NOMO-1 treated with DMSO at 0.1 percent for 48 hours (cell line): ENCODE results near the gene AKR1C8.
"Not testable (repeated sequence)": the region's sequence is repeated elsewhere in the genome, so short reads cannot be mapped to it uniquely, and the experiment has no call there.

Experiments
- DNase-seq: peaks from one replicate; lab custom pipeline; 2025; ENCODE audit not compliant: unreplicated experiment; lab: John Stamatoyannopoulos, UW

Gene AKR1C8

DNA sequence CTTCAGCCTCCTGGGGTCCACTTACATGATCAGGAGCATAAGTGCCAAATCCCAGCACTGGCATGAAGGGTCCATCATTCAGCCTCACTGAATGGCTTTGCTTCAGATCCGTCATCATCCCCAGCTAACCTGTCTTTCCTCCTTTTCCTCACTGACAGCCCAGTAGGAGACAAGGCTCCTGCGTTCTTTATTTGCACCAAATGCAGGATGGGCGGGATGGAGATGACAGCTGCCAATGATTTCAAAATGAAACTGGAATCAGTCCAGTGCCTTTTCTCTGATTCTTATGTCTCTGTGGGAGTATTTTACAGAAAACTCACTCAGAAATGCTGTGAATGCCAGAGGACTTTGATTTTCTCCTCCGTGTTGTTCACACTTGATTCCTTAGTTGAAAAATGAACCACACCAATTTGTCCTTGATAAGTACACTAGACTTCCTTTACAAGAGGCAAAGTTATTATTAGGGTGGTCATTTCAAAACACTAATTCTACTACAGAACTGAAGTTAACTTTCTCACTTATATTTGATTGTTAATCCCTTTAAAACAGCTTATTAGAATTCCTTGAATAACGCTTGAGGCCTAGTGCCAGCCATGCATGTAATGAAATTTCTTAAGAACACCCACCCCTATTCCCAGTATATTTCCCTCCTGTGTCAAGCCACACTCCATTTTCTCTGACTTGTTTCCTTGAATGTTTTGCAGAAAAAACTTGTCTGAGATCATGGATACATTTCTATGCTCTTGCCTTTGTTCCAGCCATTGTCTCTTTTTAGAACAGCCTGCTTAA, at the start of gene AKR1C8:
AKR1C8 (minus strand) TSS at position 164 of the 789 bp plus-strand sequence; CDS start at position 118, 46 bp downstream.
- no peak for DNase-seq

DNA sequence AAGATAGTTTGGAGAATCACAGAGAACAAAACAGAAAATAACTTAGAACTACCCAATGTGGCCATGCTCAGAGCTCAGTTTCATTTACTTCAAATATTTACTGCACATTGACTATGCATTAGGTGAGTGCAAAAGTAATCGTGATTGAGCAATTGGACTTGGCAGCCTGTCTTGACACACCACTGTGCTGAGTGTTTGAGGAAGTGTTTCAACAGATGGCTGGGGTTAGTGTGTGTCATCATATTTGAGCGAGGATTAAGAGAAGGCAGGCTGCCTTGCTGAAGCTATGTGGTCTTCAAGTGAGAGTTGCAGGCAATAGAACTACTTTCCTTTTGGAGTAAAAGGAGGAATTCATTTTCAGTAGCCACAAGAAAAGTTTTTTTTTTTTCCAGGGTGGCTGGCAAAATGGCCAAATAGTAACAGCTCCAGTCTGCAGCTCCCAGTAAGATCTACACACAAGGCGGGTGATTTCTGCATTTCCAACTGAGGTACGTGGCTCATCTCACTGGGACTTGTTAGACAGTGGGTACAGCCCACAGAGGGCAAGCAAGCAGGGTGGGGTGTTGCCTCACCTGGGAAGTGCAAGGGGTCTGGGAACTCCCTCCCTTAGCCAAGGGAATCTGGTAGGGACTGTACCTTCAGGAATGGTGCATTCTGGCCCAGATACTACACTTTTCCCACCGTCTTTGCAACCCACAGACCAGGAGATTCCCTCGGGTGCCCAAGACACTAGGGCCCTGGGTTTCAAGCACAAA, 49.3 kb upstream of the AKR1C8 start:
- DNase-seq: peak; percentile 96

DNA sequence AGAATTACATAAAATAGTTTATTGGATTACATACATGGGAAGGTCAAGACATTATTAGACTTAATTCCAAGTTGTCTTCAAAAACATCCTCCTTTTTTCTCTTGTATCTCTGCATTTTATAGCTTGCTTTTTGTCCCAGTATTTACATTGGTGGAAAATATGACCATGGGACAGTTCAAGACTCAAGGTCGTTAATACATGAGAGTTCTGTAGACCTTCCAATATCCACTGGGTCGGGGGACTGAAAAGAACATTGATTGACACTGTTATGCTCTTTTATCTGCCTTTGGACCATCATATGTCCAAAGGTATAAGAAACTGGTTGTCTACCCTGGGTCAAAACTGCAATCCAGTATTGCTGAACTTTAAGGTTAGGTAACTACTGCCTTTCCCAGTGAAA, 48.4 kb upstream of the AKR1C8 start:
- DNase-seq: no peak

DNA sequence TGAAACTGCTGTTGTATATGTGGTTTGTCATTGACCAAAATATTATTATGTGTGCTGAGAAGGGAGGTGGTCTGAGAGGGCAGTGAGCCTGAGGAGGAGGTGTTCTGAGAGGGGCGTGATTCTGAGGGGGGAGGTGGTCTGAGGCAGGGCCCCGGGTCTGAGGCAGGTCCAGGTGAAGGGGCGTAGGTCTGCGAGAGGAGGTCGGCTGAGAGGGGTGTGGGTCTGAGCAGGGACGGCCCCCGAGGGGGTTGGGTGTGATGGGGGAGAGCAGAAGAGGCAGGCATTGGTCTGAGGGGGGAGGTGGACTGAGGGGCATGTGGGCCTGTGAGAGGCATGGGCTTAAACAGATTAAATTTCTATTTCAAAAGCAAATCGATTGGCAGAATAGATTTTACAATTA, 44.1 kb upstream of the AKR1C8 start:
- DNase-seq: no peak

DNA sequence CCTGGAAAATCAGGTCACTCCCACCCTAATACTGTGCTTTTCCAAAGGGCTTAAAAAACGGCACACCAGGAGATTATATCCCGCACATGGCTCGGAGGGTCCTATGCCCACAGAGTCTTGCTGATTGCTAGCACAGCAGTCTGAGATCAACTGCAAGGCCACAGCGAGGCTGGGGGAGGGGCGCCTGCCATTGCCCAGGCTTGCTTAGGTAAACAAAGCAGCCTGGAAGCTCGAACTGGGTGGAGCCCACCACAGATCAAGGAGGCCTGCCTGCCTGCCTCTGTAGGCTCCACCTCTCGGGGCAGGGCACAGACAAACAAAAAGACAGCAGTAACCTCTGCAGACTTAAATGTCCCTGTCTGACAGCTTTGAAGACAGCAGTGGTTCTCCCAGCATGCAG, 38.0 kb upstream of the AKR1C8 start:
- DNase-seq: not testable (repeated sequence)

DNA sequence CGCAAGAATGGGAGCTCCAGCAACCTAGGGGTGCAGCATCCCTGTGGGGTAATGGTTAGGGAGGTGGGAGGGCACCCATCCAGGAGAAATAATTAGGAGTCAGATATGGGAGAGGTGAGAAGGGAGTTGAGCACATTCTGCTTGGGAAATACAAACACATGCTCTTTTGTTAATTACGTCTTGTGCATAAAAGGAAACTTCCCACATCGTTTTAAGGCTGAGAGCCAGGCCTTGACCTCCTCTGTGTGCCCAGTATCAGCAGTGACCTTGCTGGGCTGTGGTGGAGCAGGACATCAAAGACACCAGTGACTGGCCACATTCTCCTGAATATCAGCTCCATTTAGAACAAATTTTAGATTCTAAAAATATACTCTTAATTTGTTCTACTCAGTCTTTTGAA, 34.3 kb upstream of the AKR1C8 start:
- no peak for DNase-seq

DNA sequence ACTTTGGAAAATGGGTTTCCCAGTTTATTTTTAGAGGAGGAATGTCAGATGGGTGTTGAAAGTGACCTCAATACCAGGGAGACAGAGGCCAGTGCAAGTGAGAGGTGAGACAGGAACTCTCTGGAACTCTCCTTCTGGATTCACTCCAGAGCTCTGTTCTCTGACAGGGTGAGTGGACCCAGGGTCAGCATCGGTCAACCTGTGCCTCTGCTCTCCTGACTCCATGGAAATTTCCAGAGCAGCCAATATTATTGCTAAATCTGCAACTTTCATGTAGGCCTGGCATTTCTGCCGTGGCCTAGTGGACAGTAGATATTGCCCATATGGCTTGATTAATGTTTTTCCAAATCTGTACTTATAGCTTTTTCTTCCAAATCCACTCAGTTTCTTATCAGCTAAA, 31.9 kb upstream of the AKR1C8 start:
- no peak for DNase-seq

DNA sequence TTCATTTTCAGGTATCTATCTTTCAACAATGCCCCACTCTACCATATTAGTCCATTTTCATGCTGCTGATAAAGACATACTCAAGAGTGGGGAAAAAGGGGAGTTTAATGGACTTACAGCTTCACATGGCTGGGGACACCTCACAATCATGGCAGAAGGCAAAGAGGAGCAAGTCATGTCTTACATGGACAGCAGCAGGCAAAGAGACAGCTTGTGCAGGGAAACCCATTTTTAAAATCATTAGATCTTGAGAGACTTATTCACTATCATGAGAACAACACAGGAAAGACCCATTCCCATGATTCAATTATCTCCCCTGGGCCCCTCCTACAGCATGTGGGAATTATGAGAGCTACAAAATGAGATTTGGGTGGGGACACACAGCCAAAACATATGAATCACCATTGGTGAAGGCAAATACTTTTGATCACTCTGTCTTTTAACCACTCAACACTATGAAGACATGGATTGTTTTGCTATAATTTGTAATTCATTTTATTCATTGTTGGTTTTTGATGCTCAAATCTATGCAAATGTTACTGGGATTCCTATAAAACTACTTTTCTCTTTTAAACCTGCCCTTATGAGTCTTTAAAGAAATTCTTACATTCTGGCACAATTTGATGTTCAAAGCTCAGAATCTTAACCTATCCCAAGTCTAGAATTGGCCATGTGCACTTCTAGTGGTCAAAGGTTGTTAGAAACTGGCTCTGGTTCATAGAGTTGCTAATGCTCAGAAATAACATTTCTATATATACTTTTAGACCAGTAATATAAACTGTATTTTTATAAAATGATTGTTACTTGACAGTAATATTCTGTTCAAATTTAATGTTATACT, 27.0 kb upstream of the AKR1C8 start:
- no peak for DNase-seq

DNA sequence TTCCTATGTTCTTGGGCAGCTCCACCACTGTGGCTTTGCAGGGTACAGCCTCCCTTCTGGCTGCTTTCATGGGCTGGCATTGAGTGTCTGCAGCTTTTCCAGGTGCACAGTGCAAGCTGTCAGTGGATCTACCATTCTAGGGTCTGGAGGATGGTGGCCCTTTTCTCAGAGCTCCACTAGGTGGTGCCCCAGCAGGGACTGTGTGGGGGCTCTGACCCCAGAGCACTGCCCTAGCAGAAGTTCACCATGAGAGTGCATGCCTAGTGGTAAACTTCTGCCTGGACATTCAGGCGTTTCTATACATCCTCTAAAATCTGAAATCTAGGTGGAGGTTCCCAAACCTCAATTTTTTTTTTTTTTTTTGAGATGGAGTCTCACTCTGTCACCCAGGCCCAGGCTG, 25.3 kb upstream of the AKR1C8 start:
- not testable (repeated sequence) for DNase-seq

DNA sequence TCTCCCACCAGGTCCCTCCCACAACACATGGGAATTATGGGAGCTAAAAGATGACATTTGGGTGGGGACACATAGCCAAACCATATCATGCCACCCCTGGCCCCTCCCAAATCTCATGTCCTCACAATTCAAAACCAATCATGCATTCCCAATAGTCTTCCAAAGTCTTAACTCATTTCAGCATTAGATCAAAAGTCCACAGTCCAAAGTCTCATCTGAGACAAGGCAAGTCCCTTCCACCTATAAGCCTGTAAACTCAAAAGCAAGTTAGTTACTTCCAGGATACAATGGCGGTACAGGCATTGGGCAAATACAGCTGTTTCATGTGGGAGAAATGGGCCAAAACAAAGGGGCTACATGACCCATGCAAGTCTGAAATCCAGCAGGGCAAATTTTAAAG, 24.8 kb upstream of the AKR1C8 start:
- not testable (repeated sequence) for DNase-seq

DNA sequence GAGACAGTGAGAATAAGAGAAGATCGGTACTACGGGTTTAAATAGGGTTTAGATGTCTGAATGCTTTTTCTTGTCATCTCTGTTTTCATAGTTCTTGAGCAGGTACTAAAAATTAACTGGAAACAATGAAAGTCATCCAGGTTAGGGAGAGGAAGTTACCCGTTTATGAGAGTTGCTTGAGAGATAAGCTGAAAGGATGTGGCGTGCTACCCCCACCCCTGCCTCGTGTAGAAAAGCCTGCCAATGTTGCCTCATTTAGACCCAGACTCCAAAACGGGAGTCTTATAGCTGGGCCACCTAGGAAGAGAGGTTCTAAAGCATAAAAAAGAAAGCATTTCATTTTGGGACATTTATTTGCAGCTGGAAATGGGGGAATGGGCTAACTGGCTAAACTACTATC, 21.8 kb upstream of the AKR1C8 start:
- no peak for DNase-seq

DNA sequence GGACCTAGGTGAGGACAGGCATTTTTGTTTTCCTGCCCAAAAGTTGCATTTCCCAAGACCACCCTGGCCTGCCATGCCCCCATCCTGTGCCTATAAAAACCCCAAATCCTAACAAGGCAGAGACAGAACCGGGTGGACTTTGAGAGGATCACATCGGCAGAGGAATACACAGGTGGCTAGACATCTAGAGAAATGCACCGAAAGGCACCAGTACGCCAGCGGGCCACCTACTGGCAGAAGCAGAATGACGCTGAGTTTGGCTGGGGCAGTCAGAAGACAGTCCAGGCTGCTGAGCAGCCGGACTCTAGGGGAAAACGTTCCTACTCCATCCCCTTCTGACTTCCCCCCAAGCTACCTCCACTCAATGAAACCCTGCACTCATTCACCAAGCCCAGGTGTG, 14.4 kb upstream of the AKR1C8 start:
- DNase-seq: no peak

DNA sequence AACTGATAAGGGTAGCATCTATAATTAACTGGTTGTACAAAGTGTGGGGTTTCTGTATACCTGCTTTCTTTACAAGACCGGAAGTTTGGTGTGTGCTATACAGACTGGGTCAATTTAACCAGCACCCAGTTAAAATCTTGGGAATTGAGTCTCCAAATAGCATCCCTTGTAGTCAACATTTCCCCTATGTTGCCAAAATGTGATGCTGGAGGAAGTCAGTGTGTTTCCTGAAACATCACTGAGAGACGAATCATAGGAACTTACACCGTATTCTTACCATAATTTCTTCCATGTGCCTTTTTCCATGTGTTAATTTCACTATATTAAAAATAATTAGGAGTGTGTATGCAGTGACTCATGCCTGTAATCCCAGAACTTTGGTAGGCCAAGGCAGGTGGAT, 13.4 kb upstream of the AKR1C8 start:
- DNase-seq: no peak

DNA sequence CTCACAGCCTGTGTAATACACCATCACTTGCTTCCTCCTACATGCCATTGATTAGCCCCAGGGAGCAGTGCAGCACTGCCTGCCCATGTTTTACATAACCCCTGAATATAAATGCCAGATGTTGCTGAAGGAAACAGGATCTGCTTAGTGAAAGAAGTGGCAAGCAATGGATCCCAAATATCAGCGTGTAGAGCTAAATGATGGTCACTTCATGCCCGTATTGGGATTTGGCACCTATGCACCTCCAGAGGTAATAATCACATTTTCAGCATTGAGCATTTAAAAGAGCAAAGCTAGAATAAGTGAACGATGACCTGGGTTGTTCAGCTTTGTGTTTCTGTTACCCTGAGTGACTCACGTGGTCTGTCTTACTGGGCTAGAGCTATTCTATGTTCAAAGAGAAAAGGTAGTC, 11.8 kb upstream of the AKR1C8 start, which contains the start of gene AKR1C4:
AKR1C4 (plus strand) TSS at position 136 of the 412 bp plus-strand sequence; CDS start at position 167, 31 bp downstream.
- DNase-seq: no peak

DNA sequence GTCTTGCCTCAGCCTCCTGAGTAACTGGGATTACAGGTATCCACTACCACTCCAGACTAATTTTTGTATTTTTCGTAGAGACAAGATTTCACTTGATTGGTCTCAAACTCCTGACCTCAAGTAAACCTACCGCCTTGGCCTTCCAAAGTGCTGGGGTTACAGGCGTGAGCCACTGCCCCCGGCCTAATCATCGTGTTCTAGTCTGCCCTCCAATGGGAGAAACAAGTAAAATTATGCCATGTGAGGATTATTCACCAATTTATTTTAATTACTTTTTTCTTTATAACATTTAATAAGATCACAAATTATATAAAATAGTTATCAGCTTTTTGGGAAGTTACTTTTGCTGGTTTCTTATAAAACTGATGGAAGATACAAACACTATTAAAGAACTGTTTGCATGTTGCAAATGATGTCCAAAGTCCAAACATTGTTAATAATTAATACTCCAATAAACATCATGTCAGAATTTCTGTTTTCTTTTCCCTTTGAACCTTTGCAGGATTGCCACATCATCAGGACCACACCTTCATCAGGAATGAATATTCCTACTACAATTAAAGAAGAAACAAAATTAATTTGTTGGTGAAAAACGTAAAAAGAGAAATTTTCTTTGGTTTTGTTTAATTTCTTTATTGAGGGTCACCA, 10.9 kb upstream of the AKR1C8 start:
- no peak for DNase-seq

DNA sequence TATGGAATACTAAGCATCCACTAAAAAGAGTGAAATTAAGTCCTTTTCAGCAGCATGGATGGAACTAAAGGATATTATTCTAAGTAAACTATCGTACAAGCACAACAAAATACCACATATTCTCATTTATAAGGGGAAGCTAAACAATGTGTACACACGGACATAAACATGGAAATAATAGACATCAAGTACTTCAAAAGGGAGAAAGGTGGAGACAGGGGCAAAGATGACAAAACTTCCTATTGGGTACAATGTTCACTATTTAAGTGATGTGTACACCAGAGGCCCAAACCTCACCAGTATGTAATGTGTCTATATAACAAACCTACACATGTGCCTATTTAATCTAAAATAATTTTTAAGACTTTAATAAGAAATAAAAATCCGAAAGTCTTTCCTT, 9.5 kb upstream of the AKR1C8 start:
- no peak for DNase-seq

DNA sequence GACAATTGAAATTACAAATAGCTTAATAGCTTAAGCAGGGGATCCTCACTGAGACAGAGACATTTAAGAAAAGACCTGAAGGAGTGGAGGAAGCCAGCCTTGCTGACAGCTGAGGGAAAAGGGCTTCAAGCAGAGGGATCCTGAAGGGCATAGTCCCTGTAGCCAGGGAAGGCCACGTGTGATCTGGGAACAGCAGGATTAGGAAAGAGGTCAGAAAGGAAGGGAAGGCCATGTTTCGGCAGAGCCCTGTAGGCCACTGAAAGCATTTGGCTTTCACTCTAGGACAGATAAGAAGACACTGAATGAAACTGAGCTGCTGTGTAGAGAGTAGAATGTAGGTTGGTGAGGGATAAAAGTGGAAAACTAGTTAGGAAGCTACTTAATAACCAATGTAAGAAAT, 3.4 kb upstream of the AKR1C8 start:
- DNase-seq: no peak

DNA sequence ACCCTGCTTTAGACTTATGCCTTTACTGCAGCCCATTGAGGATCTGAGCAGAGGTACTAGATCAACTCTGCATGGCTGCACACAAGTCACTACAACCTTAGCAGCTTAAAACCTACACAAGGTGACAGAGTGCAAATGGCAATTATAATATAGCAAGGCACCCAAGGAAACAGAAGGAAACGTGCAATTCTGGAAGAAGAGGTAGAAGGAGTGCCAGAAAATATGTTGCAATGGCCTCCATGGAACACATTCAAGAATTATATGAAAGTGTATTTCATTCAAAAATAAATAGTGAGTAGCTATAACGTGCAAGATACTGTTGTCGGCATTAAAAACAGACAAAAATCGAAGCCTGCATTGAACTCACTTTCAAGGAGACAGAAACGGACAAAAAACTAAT, 2.9 kb upstream of the AKR1C8 start:
- no peak for DNase-seq

DNA sequence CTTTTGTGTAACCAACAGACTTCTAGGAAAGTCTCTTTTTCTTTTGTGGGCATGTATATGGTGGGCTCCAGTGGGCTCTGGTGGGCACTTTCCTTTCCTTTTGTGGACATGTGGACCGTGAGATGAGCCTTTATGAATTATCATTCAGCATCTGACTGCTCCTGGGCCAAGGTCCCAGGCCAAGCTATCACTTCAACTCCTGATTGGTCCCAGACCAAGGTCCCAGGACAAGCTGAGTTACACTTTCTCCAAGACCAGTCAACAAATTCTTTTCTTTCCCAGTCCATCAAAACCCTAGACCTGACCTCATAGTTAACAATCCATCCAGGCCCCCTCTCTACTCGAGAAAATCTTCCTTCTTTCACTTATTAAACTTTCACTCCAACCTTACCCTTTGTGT, 1.0 kb downstream of the AKR1C8 start:
- DNase-seq: no peak

DNA sequence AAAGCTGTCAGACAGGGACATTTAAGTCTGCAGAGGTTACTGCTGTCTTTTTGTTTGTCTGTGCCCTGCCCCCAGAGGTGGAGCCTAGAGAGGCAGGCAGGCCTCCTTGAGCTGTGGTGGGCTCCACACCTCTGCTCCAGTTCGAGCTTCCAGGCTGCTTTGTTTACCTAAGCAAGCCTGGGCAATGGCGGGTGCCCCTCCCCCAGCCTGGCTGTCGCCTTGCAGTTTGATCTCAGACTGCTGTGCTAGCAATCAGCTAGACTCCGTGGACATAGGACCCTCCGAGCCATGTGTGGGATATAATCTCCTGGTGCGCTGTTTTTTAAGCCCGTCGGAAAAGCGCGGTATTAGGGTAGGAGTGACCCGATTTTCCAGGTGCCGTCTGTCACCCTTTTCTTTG, 4.4 kb downstream of the AKR1C8 start:
- not testable (repeated sequence) for DNase-seq

DNA sequence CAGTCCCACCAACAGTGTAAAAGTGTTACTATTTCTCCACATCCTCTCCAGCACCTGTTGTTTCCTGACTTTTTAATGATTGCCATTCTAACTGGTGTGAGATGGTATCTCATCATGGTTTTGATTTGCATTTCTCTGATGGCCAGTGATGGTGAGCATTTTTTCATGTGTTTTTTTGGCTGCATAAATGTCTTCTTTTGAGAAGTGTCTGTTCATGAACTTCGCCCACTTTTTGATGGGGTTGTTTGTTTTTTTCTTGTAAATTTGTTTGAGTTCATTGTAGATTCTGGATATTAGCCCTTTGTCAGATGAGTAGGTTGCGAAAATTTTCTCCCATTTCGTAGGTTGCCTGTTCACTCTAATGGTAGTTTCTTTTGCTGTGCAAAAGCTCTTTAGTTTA, 9.4 kb downstream of the AKR1C8 start:
- not testable (repeated sequence) for DNase-seq
